H9 (cell line): ENCODE measurements around the gene TFAP2A. TPM values are rescaled to one million over a fixed set of nuclear protein-coding genes. Genes with fewer than 3 reads are reported as not detected.
A peak's percentile ranks its signal among the peaks of the same experiment; 100 is the strongest.

Experiments used
- DNase-seq: peaks from one replicate; pipeline ENCODE4 v3.0.0-alpha.2; 2017
- H2AFZ ChIP-seq: one replicate; pipeline ENCODE4 v1.6.1; 2013; ENCODE audit warnings: mild to moderate bottlenecking, low read length, control low read depth, moderate library complexity
- H2AK5ac ChIP-seq: 2 replicates; pipeline ENCODE4 v1.6.1; 2013; ENCODE audit warnings: low read length, control low read depth, mixed read lengths; ENCODE audit not compliant: insufficient read length
- H2BK120ac ChIP-seq: one replicate; pipeline ENCODE4 v1.6.1; 2013; ENCODE audit warnings: low read depth, mild to moderate bottlenecking, low read length, control low read depth, inconsistent platforms; ENCODE audit not compliant: poor library complexity, severe bottlenecking
- H2BK12ac ChIP-seq: 2 replicates; pipeline ENCODE4 v1.6.1; 2013; ENCODE audit warnings: low read length, control low read depth, mixed read lengths, low read depth; ENCODE audit not compliant: insufficient read length
- H2BK15ac ChIP-seq: 2 replicates; pipeline ENCODE4 v1.6.1; 2013; ENCODE audit warnings: low read depth, low read length, control low read depth
- H2BK20ac ChIP-seq: one replicate; pipeline ENCODE4 v1.6.1; 2013; ENCODE audit warnings: low read depth, mild to moderate bottlenecking, low read length, control low read depth, inconsistent platforms; ENCODE audit not compliant: poor library complexity, severe bottlenecking
- H2BK5ac ChIP-seq: 2 replicates; pipeline ENCODE4 v1.6.1; 2013; ENCODE audit warnings: low read length, control low read depth, mixed read lengths; ENCODE audit not compliant: insufficient read length
- H3K14ac ChIP-seq: 2 replicates; pipeline ENCODE4 v1.6.1; 2013; ENCODE audit warnings: low read length, control low read depth; ENCODE audit not compliant: insufficient read depth
- H3K18ac ChIP-seq: 2 replicates; pipeline ENCODE4 v1.6.1; 2013; ENCODE audit warnings: low read depth, mild to moderate bottlenecking, mixed read lengths, low read length, control low read depth; ENCODE audit not compliant: insufficient read length
- H3K23ac ChIP-seq: 2 replicates; pipeline ENCODE4 v1.6.1; 2013; ENCODE audit warnings: low read length, control low read depth, mixed read lengths, low read depth; ENCODE audit not compliant: insufficient read length
- H3K23me2 ChIP-seq: 2 replicates; pipeline ENCODE4 v1.6.1; 2013; ENCODE audit warnings: low read depth, mild to moderate bottlenecking, mixed read lengths, low read length, control low read depth; ENCODE audit not compliant: insufficient read length, poor library complexity, severe bottlenecking
- H3K27ac ChIP-seq: 2 replicates; pipeline ENCODE4 v1.5.1; 2013; ENCODE audit warnings: low read length, control low read depth, mixed read lengths, low read depth; ENCODE audit not compliant: insufficient read length
- H3K27me3 ChIP-seq: 2 replicates; pipeline ENCODE4 v1.6.1; 2013; ENCODE audit warnings: low read length, control low read depth, inconsistent platforms; ENCODE audit not compliant: insufficient read depth
- H3K4ac ChIP-seq: 2 replicates; pipeline ENCODE4 v1.6.1; 2013; ENCODE audit warnings: low read depth, mild to moderate bottlenecking, control low read depth, inconsistent platforms, low read length, moderate library complexity
- H3K4me1 ChIP-seq: 2 replicates; pipeline ENCODE4 v1.6.1; 2013; ENCODE audit warnings: low read length, control low read depth, inconsistent platforms; ENCODE audit not compliant: insufficient read depth
- H3K4me2 ChIP-seq: 2 replicates; pipeline ENCODE4 v1.6.1; 2013; ENCODE audit warnings: low read length, control low read depth, mixed read lengths; ENCODE audit not compliant: insufficient read length, insufficient read depth
- H3K56ac ChIP-seq: 2 replicates; pipeline ENCODE4 v1.6.1; 2013; ENCODE audit warnings: low read depth, mild to moderate bottlenecking, mixed read lengths, low read length, control low read depth; ENCODE audit not compliant: insufficient read length
- H3K79me1 ChIP-seq: 2 replicates; pipeline ENCODE4 v1.6.1; 2013; ENCODE audit warnings: low read depth, mild to moderate bottlenecking, moderate library complexity, low read length, control low read depth, inconsistent platforms; ENCODE audit not compliant: insufficient read depth, poor library complexity, severe bottlenecking
- H3K79me2 ChIP-seq: 2 replicates; pipeline ENCODE4 v1.6.1; 2013; ENCODE audit warnings: low read length, control low read depth, inconsistent platforms; ENCODE audit not compliant: insufficient read depth
- H3K9ac ChIP-seq: 2 replicates; pipeline ENCODE4 v1.6.1; 2013; ENCODE audit warnings: low read length, control low read depth, mixed read lengths; ENCODE audit not compliant: insufficient read length; ENCODE audit errors: extremely low read depth
- H3K9me3 ChIP-seq: one replicate; pipeline ENCODE4 v1.6.1; 2013; ENCODE audit warnings: low read depth, low read length, inconsistent platforms; ENCODE audit not compliant: control insufficient read depth
- H3T11ph ChIP-seq: one replicate; pipeline ENCODE4 v1.6.1; 2013; ENCODE audit warnings: mild to moderate bottlenecking, low read length, control low read depth, inconsistent platforms
- H4K20me1 ChIP-seq: one replicate; pipeline ENCODE4 v1.6.1; 2013; ENCODE audit not compliant: control insufficient read depth, insufficient read length, insufficient read depth
- H4K5ac ChIP-seq: 2 replicates; pipeline ENCODE4 v1.6.1; 2013; ENCODE audit warnings: low read depth, mild to moderate bottlenecking, mixed read lengths, low read length, control low read depth; ENCODE audit not compliant: insufficient read length
- H4K8ac ChIP-seq: replicated peaks from 2 replicates; pipeline ENCODE4 v1.6.1; 2013; ENCODE audit warnings: low read length, control low read depth, mixed read lengths, low read depth; ENCODE audit not compliant: insufficient read length
- H4K91ac ChIP-seq: 2 replicates; pipeline ENCODE4 v1.6.1; 2013; ENCODE audit warnings: low read depth, mild to moderate bottlenecking, moderate library complexity, mixed read lengths, low read length, control low read depth; ENCODE audit not compliant: insufficient read length
- H3K27ac Mint-ChIP-seq, 3 experiments: 2 replicates in 2 of 3; 3 replicates in 1 of 3; pipeline ENCODE4 v1.8.0; 2020 to 2021; ENCODE audit warnings: mixed read lengths in 3 of 3, mild to moderate bottlenecking in 1 of 3, moderate library complexity in 1 of 3
- H3K27me3 Mint-ChIP-seq: 2 replicates; pipeline ENCODE4 v1.8.0; 2021; ENCODE audit warnings: low read depth, mild to moderate bottlenecking, moderate library complexity, mixed read lengths
- H3K36me3 Mint-ChIP-seq, 3 experiments: 2 replicates in 2 of 3; 3 replicates in 1 of 3; pipeline ENCODE4 v1.8.0; 2020 to 2021; ENCODE audit warnings: low read depth in 3 of 3, mixed read lengths in 3 of 3; ENCODE audit not compliant: insufficient read depth in 1 of 3
- H3K4me1 Mint-ChIP-seq, 2 experiments: 2 replicates each; pipeline ENCODE4 v1.8.0; 2020; ENCODE audit warnings: mixed read lengths in 2 of 2
- H3K4me3 Mint-ChIP-seq, 2 experiments: 2 replicates in 1 of 2; 3 replicates in 1 of 2; pipeline ENCODE4 v1.8.0; 2020 to 2021; ENCODE audit warnings: mild to moderate bottlenecking in 2 of 2, mixed read lengths in 2 of 2, moderate library complexity in 1 of 2
- H3K9me3 Mint-ChIP-seq, 2 experiments: 2 replicates in 1 of 2; 3 replicates in 1 of 2; pipeline ENCODE4 v1.8.0; 2020; ENCODE audit warnings: mild to moderate bottlenecking in 2 of 2, mixed read lengths in 2 of 2, moderate library complexity in 1 of 2
- CTCF ChIP-seq: fragments of 200-600 bp; sonication (generic); conservative IDR thresholded peaks from 3 replicates; pipeline ENCODE4 v1.8.0; 2021; ENCODE audit warnings: antibody characterized with exemption, mild to moderate bottlenecking
- WGBS: extraction: QIAGEN DNeasy Blood & Tissue Kit; methylation state at CpG from one replicate; pipeline ENCODE4 v1.1.7; 2013; ENCODE audit warnings: missing lambda C conversion rate, low lambda C conversion rate, mixed read lengths; ENCODE audit not compliant: insufficient read length; ENCODE audit errors: extremely low coverage; 5-methylcytosine and 5-hydroxymethylcytosine counted together
- total RNA-seq: library from RNA; stranded (reverse); gene quantifications from 2 replicates; pipeline ENCODE4 v1.2.1, GENCODE V29; 2021

TFAP2A gene
- total RNA-seq, 1 experiment from 2014 or later: 2.6 TPM

GRCh38 chr6:10355115-10355702 is 59.7 kb downstream of the TFAP2A start:
- Histone ChIP-seq H3K27ac (no peak overlapping the region), H3K14ac (no peak overlapping the region), H3K9me3 (no peaks in the 10 kb centered on the region), H3K79me1 (no peaks in the 10 kb centered on the region), H4K5ac (no peak overlapping the region), H3K23ac (no peak overlapping the region), H2BK120ac (no peak overlapping the region), H4K8ac (no peak overlapping the region), H3K56ac (no peak overlapping the region), H3K27me3 (no peaks in the 10 kb centered on the region), H2BK15ac (no peak overlapping the region), H2BK20ac (no peak overlapping the region), H3K4me2 (no peak overlapping the region), H3K9ac (no peak overlapping the region), H3K23me2 (no peaks in the 10 kb centered on the region), H2AFZ (no peak overlapping the region), H4K91ac (no peak overlapping the region), H3K79me2 (no peaks in the 10 kb centered on the region), H4K20me1 (no peaks in the 10 kb centered on the region), H3K4me1 (no peaks in the 10 kb centered on the region; the same call in 1 of the 2 replicates), H2BK12ac (no peak overlapping the region), H3K18ac (no peak overlapping the region), H2AK5ac (no peak overlapping the region), H2BK5ac (no peak overlapping the region), H3T11ph (no peak overlapping the region), H3K4ac (no peak overlapping the region)
- Mint-ChIP-seq H3K4me3 (no peak overlapping the region), H3K4me1 (no peaks in the 10 kb centered on the region), H3K9me3 (peaks cover 0 to 3% of the 10 kb centered on the region in 2 experiments; a peak in 2 of 5 replicates), H3K36me3 (no peaks in the 10 kb centered on the region), H3K27ac (0 out of 7 replicates have a peak overlapping the region, but pooled peaks of 1 of the 3 experiments have one; percentile 13), H3K27me3 (peaks cover 11% of the 10 kb centered on the region)
- no CpG with 5 or more reads among the region's 6 CpGs for WGBS
- no peak for TF ChIP-seq CTCF
- no peak for DNase-seq
